Measurements from ENCODE around the gene POLR1A. TPM values are rescaled to one million over a fixed set of nuclear protein-coding genes. Genes with fewer than 3 reads are reported as not detected.

Gene POLR1A
- total and polyA plus RNA-seq, 2 of the 13 experiments (the other 11 are each of a cell fraction or from before 2014, with no cell fraction given) = 7.2 to 39.9 TPM

GRCh38 chr2:86031151-86031550, 74.5 kb downstream of the POLR1A start:
- Histone ChIP-seq H4K20me1 (ENCODE audit: insufficient read depth, low read length) (no peaks in the 10 kb centered on the region), H3K4me3 (replicated peaks in 1 of 3; ENCODE audit: insufficient read depth in 1 of 3, low read depth in 2 of 3, low read length in 3 of 3) (no peak overlapping the region), H3K79me2 (ENCODE audit: insufficient read depth, low read length) (no peaks in the 10 kb centered on the region), H3K9ac (ENCODE audit: insufficient read depth, low read depth, low read length) (no peak overlapping the region), H3K9me3 (ENCODE audit: low read length) (no peaks in the 10 kb centered on the region), H3K4me2 (ENCODE audit: low read depth, low read length) (no peak overlapping the region), H3K36me3 (replicated peaks in 1 of 2; ENCODE audit: control insufficient read depth in 1 of 2, insufficient read depth in 2 of 2, low read length in 2 of 2) (peaks cover 68 to 95% of the 10 kb centered on the region in 2 experiments), H3K4me1 (ENCODE audit: insufficient read depth, low read length) (no peaks in the 10 kb centered on the region), H2AFZ (ENCODE audit: low read length) (no peak overlapping the region), H3K27me3 (ENCODE audit: control insufficient read depth in 1 of 2, insufficient read depth in 2 of 2, low read length in 2 of 2) (no peaks in the 10 kb centered on the region), H3K27ac (ENCODE audit: extremely low read length, insufficient read depth, low read length) (no peak overlapping the region)
- FAIRE-seq = no peak
- WGBS (ENCODE audit: low lambda C conversion rate) = 100% methylated on average over 12 of the region's 14 CpGs
- intact Hi-C loops (cut with micrococcal nuclease; ENCODE audit: unreplicated experiment) (no loop called here), in situ Hi-C loops (cut with HindIII; ENCODE audit: extremely low pct_ligation_motif_present, low pct_unique_long_range_greater_than_20kb) (no loop called here)
- TF ChIP-seq FOXO4 (CRISPR knock-in tag; conservative IDR thresholded peaks at IDR 0.05) (no peak), AGO2 (optimal IDR thresholded peaks at IDR 0.05; ENCODE audit: low read depth, low read length) (peak; percentile 35)
- no TSS peak for BruUV-seq (replicated peaks)
- no peak for DNase-seq (ENCODE audit: low spot score)
- ChIA-PET CTCF (ENCODE audit: low intra/inter-chr PET ratio, low total read pairs) (no interaction called here), POLR2A (no interaction called here)
- no peak for ATAC-seq

GRCh38 chr2:86029873-86030272, 75.8 kb downstream of the POLR1A start:
- CTCF ChIA-PET (ENCODE audit: low intra/inter-chr PET ratio, low total read pairs) = no interaction called here
- Histone ChIP-seq H3K4me3 (replicated peaks in 1 of 3; ENCODE audit: insufficient read depth in 1 of 3, low read depth in 2 of 3, low read length in 3 of 3) (no peak overlapping the region), H3K27me3 (ENCODE audit: control insufficient read depth in 1 of 2, insufficient read depth in 2 of 2, low read length in 2 of 2) (no peaks in the 10 kb centered on the region), H3K36me3 (replicated peaks in 1 of 2; ENCODE audit: control insufficient read depth in 1 of 2, insufficient read depth in 2 of 2, low read length in 2 of 2) (peaks cover 60 to 95% of the 10 kb centered on the region in 2 experiments), H3K4me2 (ENCODE audit: low read depth, low read length) (no peak overlapping the region), H4K20me1 (ENCODE audit: insufficient read depth, low read length) (no peaks in the 10 kb centered on the region), H3K9ac (ENCODE audit: insufficient read depth, low read depth, low read length) (no peak overlapping the region), H3K27ac (ENCODE audit: extremely low read length, insufficient read depth, low read length) (no peak overlapping the region), H3K79me2 (ENCODE audit: insufficient read depth, low read length) (no peaks in the 10 kb centered on the region), H2AFZ (ENCODE audit: low read length) (no peak overlapping the region), H3K9me3 (ENCODE audit: low read length) (no peaks in the 10 kb centered on the region), H3K4me1 (ENCODE audit: insufficient read depth, low read length) (no peaks in the 10 kb centered on the region)
- no peak for FAIRE-seq
- no peak for ATAC-seq
- no peak for DNase-seq (ENCODE audit: low spot score)
- POLR2A ChIA-PET = no interaction called here
- in situ Hi-C loops (cut with HindIII; ENCODE audit: extremely low pct_ligation_motif_present, low pct_unique_long_range_greater_than_20kb) = no loop called here
- no TSS peak for BruUV-seq (replicated peaks)
- intact Hi-C loops (cut with micrococcal nuclease; ENCODE audit: unreplicated experiment) = no loop called here
- 96% methylated on average over 14 of the region's 14 CpGs for WGBS (ENCODE audit: low lambda C conversion rate)
- TF ChIP-seq RNF219 (CRISPR knock-in tag; IDR thresholded peaks at IDR 0.05) (no peak), KLF9 (CRISPR knock-in tag; IDR thresholded peaks at IDR 0.05; ENCODE audit: low read depth) (no peak), XRCC5 (optimal IDR thresholded peaks at IDR 0.05; ENCODE audit: low read length) (no peak), ZNF878 (CRISPR knock-in tag; IDR thresholded peaks at IDR 0.05) (no peak), ZNF770 (CRISPR knock-in tag; IDR thresholded peaks at IDR 0.05) (no peak), MTA1 (CRISPR knock-in tag; IDR thresholded peaks at IDR 0.05; ENCODE audit: borderline replicate concordance) (no peak), ZNF383 (CRISPR knock-in tag; IDR thresholded peaks at IDR 0.05; ENCODE audit: borderline replicate concordance) (no peak), NR2C2 (CRISPR knock-in tag; IDR thresholded peaks at IDR 0.05; ENCODE audit: borderline replicate concordance) (no peak), ZNF296 (CRISPR knock-in tag; conservative IDR thresholded peaks at IDR 0.05) (no peak), RFXAP (CRISPR knock-in tag; IDR thresholded peaks at IDR 0.05; ENCODE audit: borderline replicate concordance) (no peak), CENPT (CRISPR knock-in tag; IDR thresholded peaks at IDR 0.05; ENCODE audit: low read depth) (no peak), ZNF160 (CRISPR knock-in tag; IDR thresholded peaks at IDR 0.05) (no peak), HOXA5 (CRISPR knock-in tag; IDR thresholded peaks at IDR 0.05) (no peak)
